GM18909 (cell line): Measurements from ENCODE around the gene POU6F2.

Experiments
- ATAC-seq: cut with Tn5 transposase; IDR thresholded peaks from one replicate; pipeline ENCODE4 v1.9.1; 2021; ENCODE audit warnings: mild to moderate bottlenecking; ENCODE audit not compliant: unreplicated experiment, poor library complexity

POU6F2 gene

DNA sequence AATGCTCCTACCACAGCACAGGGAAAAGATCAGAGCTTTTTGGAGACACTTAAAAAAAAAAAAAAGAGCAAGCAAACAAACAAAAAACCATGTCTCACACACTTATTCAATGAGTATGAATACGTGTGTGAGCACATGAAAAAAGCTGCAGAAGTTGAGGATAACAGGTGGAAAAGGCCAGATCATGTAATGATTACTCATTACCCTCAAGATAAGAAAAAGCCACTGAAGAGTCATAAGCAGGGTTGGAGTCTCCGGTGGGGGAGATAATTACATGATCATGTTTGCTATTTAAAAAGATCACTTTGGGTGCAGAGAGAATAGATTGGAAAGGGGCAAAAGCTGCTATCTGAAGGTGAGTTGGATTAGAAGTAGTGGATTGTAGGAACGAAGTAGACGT, 77.0 kb downstream of the POU6F2 start:
- no peak for ATAC-seq

GRCh38 chr7:39056153-39056552, 78.4 kb downstream of the POU6F2 start:
- ATAC-seq: no peak

- ATAC-seq: no peak
Observed at GRCh38 chr7:39062811-39063210, 85.1 kb downstream of the POU6F2 start.

GRCh38 chr7:39069031-39069430, 91.3 kb downstream of the POU6F2 start:
- no peak for ATAC-seq

- ATAC-seq: no peak
Observed at GRCh38 chr7:39069896-39070881, 92.5 kb downstream of the POU6F2 start.

- no peak for ATAC-seq
Observed at GRCh38 chr7:39071116-39071515, 93.4 kb downstream of the POU6F2 start.

DNA sequence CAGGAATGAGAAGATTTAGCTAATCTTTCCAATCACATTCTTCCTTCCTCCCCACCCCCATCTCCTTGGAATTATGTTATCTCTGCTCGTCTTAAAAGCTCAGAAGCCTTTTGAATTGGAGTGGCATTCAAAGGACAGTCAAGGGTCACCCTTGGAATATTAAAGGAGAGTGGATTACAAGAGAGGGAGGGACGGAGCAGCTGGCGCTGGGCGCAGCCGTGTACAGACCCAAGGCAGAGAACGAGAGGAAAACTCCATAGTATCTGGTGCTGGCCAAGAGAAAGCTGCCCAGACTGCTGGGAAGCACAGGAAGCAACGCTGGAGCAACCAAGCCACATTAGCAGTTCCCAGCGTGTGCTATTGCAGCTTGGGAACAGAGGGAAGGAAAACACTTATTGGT, 95.7 kb downstream of the POU6F2 start:
- no peak for ATAC-seq

- no peak for ATAC-seq
Observed at GRCh38 chr7:39075210-39075609, 97.5 kb downstream of the POU6F2 start.

GRCh38 chr7:39083781-39084180, 106.1 kb downstream of the POU6F2 start:
- no peak for ATAC-seq

- ATAC-seq: no peak
Observed at GRCh38 chr7:39084349-39084748, 106.6 kb downstream of the POU6F2 start.

DNA sequence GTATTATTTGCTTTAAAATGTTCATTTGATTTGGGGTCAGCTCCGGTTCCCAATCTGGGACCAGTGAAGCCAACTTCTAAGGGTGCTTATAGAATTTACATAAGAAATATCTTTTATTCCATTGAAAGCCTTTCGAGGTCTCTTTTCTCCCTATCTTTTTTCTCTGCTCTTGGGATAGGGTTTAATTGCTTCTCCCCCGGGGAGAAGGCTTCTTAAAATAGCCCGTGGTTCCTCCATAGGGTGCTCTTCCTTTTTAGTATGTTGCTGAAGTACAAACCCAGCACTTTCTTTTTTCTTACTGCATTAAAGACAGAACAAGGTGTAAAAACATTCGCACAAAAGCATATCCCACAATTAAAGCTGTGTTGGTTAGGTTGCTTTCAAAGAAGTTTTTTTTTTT, 107.5 kb downstream of the POU6F2 start:
- no peak for ATAC-seq

GRCh38 chr7:39085590-39086049, 107.9 kb downstream of the POU6F2 start:
- ATAC-seq: no peak

GRCh38 chr7:39086638-39087360, 109.1 kb downstream of the POU6F2 start:
- no peak for ATAC-seq

DNA sequence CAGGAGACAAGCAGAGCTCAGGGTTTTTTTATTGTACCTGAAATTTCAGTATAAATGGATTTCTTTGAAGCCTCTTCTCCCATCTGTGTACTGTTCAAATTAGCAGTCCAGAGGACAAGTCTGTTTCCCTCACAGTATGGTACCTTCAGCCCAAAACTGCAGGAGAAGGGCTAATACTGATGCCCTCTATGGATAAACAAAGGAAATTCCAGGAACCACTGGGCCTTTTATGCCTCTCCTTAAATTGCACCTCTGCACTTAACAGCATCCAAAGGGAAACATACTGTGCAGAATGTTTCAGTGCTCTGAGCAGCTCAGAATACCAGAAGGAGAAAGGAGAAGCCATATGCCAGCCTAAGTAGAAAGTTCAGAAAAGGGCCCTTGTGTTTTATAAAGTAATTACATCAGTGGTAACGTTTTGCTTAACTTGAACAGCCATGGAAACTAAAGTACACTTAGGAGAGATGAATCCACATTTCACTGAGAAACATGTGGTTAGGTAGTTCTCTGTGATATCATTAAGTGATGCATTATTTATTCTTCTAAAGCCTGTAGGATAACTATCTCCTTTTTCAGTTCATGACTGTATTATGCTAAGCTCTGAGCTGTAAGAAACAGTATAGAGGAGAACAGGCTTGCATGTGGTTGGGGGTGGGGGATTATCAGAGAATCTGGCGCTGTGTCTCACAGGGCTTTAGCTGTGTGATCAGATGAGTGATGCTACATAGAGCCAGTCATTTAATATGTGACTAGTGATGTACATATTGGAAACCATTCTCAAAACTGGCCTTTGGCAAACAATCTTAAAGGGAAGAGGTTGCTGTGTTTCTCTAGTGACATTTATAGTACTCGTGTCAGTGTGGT, 111.3 kb downstream of the POU6F2 start:
- no peak for ATAC-seq

DNA sequence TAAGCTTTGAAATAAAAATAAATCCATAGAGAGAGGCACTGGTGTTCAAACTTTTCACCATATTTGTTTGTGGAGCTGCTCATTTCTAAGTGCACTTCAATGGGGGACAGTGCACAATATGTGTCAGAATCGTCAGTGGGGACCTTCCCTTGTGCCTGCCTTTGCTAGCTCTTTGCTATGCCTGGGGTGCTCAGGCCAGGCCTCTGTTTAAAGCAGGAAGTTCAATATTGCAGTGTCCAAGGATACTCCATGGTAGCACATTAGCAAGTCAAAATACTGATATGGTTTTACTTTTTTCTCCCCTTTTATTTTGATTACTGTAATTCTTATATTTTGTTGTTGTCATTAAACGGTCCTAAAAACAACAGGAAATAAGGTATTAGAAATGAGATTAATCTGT, 113.4 kb downstream of the POU6F2 start:
- no peak for ATAC-seq

- no peak for ATAC-seq
Observed at GRCh38 chr7:39091774-39092173, 114.1 kb downstream of the POU6F2 start.

DNA sequence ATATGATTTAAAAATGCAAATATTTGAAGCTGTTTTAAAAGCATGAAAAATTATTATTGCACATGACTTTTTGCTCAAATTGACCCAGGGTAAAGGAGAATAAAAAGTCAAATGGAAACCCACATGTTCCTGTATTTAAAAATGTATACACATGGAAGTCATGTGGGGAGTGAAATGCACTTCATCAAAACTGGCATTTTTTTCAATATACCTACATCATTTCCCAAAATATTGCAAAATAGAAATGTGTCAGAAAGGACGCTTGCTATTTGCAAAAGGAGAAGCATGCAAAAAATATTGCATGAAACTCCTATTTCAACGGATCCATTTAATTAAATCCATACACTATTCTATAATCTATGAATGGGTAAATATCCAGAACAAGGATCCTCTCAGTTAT, 117.0 kb downstream of the POU6F2 start:
- ATAC-seq: no peak

DNA sequence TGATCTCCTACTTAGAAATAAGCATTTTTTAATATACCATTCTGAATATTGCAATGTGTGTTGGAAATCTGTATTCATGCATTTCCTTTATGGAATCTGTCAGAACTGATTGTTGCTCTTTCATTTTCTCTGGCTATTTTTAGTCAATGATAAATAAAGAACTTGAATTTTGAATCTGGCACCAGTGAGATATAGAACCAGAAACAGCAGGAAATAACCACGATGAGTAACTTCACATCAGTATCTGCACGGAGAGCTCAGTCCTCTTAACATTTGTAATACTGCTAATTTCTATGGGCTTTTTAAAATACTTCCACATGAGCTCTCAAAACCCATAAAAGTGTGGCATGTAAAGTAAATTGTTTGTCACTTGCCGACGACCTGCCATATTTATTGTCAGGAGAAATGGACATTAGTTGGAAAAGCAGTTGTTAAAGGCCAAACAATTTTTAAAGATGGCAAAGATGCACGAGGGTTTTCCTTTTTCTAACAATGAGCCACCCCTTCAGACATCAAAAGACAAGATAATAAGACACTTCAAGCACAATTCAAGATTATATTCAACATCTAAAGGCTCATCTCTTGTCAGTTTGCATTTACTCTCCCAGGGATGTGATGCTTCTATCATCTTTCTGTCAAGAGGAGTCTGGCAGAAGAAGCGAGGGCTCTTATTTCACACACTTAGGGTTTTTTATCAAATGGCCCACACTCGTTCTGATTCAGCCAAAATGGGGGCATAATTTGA, 118.3 kb downstream of the POU6F2 start:
- no peak for ATAC-seq

DNA sequence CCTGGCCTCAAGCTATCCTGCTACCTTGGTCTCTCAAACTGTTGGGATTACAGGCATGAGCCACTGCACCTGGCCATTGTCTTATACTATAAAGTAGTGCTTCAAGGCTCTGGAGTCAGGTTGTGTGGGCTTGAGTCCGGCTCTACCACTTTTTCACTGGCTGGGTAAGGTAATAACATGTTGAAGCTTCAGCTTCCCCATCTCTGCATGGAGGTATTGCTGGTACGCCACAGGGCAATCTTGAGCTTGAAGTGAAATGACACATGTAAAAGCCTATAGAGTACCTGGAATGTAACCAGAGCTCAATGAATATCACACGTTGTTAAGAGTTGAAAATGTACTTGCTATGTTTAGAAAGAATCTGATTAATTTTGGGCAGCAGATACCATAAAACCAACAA, 120.8 kb downstream of the POU6F2 start:
- no peak for ATAC-seq

DNA sequence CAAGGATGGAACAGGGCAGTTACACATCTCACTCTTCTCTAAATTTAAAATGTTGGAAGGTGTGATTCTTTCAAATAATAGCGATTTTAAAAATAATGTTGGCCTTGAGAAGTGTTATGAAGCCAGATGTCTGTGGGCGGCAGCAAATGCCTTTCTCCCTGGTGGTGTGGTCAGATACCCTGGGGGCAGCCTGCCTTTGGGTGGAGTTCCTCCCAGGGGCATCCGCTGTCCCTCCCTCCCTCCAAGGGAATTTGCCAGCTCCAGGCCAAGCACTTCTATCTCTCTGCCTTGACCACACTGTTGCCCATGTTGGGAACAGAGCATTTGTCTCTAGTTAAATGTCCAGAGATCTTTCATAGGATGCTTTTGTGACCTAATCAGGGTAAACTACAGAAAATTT, 121.4 kb downstream of the POU6F2 start:
- no peak for ATAC-seq
